HT1080 (cell line): ENCODE data around the gene BRCC3. TPM values are rescaled to one million over a fixed set of nuclear protein-coding genes. Genes with fewer than 3 reads are reported as not detected.

Experiments
- DNase-seq: peaks from one replicate; pipeline ENCODE4 v3.0.0-alpha.2; 2015; ENCODE audit warnings: low read depth
- total RNA-seq: library from RNA; depleted of rRNA; stranded (reverse); fragments of >200 nt; shearing (Covaris generic); gene quantifications from 2 replicates; pipeline ENCODE4 v1.2.3, GENCODE V29; 2014

Gene BRCC3
- total RNA-seq, 1 experiment from 2014 or later, result 16.2 TPM

DNA sequence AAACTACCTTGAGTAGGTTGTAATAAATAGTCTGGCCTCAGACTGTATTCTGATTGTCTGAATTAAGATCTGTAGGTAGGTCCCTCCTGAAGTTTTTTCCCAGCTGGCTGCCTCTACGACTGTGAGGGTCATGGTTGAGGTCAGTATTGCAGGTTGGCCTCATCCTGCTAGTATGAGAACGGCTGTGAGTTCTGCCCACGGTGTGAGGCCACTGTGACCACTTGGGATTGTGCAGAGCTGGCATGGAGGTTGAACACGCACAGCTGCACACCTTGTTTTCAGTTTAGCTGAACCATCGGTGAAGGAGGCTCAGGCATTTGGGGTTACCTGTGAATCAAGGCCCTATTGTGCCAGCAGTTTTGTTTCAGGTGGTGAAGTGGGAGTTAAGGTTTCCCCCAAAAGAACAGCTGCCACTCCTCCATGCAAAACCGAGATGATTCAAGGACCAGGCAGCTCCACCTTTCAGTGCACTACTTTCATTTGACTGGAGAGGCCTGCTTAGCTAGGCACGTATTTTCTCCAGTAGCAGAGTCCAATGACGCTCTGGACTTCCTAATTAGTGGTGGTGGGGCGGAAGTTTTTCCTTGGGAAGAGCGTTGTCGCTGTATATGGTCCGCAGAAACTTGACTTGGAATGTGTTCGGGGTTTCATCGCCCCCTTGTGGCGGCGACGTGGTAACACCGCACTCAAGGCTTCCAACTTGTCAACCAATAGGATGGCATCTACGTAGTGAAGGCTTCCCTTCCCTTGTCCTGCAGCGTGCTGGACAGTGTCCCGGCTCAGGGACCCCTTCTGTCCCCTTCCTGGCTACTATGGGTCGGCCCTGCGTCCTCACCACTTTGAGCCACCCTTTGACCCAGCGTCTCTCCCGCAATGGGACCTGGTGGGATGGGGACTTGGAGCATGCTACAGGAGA, 14.2 kb upstream of the BRCC3 start:
- peak; percentile 70 for DNase-seq

- DNase-seq, result no peak
Observed at GRCh38 chrX:155061760-155062159, 9.5 kb upstream of the BRCC3 start.

- peak; percentile 53 for DNase-seq
Observed at GRCh38 chrX:155065035-155065734, 6.1 kb upstream of the BRCC3 start.

DNA sequence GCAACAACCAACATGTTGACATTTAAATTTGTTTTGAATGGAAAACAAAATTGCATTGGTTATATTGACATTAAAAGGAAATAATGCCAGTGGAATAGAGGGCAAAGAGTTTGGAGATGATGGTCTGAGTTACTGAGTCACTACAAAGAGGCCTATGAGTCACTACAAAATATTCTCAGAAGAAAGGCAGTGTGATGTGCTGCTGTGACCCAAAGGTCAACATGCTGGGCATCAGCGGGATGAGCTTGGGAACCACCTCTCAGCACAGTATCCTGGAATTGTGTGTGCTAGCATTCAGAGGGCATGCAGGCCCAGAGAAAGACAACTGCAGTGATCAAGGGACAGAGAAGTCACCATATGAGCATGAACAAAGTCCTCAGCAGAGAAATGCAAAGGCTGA, 3.1 kb upstream of the BRCC3 start:
- peak; percentile 79 for DNase-seq

GRCh38 chrX:155069414-155069813, 1.9 kb upstream of the BRCC3 start:
- no peak for DNase-seq

DNA sequence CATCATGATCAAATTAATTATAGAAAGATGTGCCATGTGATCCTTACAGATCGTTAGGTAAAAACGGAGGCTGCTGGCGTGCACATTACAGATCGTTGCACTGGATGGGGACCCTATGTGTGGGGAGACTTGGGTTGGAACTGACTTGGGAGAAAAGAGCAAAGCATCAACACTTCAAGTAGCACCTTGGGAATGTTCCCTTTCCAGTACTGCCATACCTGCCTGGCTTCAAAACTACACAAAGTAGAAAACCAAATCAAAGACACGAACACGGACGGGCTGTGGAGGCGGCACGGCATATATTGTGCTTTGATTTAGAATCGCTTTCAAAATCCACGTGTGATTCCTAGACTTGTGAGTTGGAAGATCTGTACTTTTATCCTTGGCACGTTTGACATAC, 1.3 kb upstream of the BRCC3 start:
- DNase-seq, result no peak

DNA sequence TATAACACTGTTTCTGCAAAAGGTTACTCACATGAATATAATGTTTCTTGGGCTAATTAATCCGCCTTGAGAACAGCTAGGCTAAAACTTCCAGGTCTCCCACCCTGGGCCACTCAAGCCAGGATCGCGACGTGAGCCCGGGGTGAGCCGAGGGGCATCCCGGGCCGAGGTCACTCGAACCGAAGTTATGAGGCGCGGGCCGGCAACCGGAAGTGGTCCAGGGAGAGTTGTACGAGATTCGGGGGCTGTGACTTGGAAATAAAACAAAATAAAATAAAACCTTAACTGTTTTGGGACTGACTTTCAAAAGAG, 689 bp upstream of the BRCC3 start:
- no peak for DNase-seq

DNA sequence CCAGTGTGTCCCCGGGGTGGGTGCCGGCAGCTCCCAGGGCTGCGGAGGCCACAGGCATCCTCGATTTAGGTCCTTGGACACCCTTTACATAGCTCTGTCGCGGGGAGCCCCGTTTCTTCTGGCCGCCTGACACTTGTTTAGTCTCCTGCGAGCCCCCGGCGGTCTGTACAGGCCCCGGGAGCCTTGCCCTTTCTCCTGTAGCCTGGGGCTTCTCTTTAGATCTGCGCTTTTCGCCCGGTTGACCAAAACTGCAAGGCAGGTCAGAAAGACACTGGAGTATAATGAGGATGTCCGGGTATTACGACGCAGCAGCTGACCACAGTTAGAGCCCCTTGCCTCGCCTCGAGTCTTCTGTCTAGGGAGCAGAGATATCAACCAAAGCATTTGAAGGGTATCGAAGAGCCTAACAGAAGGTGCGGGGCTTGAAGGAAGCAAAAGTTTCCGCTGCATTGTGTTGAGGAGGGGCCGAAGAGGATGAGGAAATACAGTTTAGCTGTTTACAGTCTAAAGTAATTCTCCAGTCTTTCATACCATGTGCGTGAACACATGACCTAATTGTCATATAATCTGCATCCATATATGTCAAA, 479 bp downstream of the BRCC3 start:
- no peak for DNase-seq

DNA sequence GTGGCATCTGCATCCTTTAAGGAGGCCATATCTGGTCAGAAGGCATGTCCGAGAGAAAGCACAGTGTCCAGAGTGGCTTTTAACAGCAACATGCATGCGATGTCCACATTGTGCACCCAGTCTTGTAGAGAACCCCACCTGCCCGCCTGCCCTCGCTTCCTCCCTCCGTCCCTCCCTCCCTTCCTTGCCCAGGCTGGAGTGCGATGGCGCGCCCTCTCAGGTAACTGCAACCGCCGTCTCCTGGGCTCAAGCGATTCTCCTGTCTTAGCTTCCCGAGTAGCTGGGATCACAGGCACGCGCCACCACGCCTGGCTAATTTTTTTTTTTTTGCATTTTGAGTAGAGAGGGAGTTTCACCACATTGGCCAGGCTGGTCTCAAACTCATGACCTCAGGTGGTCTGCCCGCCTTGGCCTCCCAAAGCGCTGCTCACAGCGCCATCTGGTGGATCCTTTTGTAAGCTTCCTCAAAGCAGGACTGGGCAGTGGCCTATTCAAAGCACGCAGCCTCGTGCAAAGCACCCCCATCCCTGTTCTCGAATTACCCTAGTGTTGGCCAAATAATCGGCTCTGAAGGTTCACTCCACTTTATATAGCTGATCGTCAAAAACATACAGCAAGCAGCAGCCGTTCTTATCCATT, 15.0 kb downstream of the BRCC3 start:
- no peak for DNase-seq

- DNase-seq, result no peak
Observed at GRCh38 chrX:155086961-155087735, 15.8 kb downstream of the BRCC3 start.

DNA sequence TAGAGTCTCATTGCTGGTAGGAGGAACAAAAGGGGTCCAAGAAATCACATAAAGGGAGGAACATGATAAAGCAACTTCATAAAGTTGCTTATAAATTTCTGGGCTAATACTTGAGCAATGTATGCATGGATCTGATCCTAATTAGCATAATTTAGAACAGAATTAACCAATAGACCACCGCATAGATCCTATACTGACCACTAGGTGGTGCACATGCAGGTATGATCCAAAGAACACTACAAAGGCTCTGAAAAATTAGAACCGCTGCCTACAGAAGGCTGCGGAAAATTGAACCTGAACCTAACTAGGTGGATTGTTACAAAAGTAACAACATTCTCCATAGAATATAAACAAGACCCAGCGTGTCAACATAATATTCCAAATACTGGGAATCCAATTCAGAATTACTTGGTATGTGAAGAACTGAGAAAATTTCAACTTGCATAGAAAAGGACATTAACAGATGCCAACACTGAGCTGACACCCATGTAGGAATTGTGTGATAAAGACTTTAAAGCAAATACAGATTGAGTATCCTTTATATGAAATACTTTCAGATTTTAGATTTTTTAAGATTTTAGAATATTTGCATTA, 23.3 kb downstream of the BRCC3 start:
- DNase-seq, result peak; percentile 1

DNA sequence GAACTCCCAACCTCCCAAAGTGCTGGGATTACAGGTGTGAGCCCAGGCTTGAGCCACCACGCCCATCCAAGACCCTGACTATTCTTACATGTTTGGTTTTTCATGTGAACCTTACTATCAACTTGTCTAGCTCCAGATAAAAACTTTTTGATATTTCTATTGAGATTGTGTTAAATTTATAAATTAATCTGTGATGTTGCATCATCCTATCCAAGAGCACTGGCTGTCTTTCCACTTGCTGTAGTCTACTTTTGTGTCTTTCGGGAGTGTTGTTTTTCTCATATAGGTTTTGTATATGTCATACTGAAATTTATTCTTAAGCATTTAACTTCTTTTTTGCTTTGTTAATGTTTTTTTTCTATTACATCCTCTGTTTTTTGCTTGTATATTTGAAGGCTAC, 34.6 kb downstream of the BRCC3 start:
- no peak for DNase-seq

DNA sequence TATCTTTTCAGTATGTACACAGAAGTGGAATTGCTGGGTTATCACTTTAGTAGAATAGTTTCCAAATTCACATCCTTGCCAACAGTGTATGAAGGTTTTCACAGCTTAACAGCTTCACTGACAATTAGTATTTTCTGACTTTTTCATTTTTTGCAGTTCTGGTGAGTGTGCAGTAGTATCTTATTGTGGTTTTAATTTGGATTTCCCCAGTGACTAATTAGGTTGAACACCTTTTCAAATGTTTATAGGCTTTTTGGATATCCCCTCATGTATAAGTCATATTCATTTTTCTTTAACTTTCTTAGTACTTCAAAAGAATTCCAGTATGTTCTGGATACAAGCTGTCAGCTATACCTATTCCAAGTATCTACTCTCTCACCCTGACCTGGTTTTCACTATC, 37.1 kb downstream of the BRCC3 start:
- DNase-seq, result no peak

DNA sequence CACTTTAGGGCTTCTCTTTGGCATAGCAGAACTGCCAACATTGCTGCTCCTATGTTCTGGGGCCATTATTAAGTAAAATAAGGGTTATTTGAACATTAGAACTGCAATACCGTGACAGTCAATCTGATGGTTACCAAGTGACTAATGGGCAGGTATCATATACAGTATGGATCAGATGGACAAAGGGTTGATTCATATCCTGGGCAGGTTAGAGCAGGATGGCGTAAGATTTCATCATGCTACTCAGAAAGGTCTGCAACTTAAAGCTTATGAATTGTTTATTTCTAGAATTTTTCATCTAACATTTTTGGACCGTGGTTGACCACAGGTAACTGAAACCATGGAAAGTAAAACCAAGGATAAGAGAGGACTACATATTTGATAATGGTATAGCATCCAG, 40.9 kb downstream of the BRCC3 start:
- peak; percentile 60 for DNase-seq

GRCh38 chrX:155113097-155113496, 41.8 kb downstream of the BRCC3 start:
- DNase-seq, result no peak

- DNase-seq, result no peak
Observed at GRCh38 chrX:155115174-155115819, 44.0 kb downstream of the BRCC3 start.

DNA sequence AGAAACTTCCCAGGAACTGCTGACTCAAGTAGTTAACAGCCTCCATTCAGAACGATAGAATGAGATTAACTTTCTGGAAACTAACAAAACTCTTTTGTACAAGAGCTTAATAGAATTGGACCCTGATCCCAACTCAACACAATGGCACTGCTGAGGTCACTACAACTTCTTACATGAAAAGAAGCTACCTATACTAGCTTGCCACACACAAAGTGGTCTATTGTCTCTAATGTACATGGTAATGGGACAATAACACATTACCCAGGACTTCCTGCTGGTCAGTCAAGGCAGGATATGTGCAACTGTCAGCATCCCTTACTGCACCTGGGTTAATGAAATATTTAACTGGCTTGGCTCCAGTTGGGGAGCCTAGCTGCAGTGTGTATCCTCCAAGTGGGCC, 56.2 kb downstream of the BRCC3 start:
- DNase-seq, result no peak

DNA sequence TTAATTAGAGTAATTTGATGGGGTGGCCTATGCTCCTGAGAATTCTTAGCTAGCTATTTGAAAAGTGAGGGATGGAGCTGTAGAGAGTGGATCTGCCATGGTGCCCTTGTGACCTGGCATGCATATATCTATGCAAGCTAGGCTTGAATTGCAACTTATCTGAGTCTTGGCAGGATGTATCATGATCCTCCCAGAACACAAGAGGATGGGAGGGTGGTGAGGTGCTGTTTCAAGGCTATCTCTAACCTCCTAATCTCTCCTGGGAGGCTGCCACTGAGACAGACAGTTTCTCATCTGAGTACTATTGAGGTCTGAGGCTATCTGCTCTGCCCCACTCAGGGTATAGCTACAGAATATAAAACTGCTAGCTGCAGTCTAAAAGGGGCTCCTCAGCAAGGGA, 56.6 kb downstream of the BRCC3 start:
- no peak for DNase-seq

- DNase-seq, result no peak
Observed at GRCh38 chrX:155132110-155132509, 60.8 kb downstream of the BRCC3 start.

DNA sequence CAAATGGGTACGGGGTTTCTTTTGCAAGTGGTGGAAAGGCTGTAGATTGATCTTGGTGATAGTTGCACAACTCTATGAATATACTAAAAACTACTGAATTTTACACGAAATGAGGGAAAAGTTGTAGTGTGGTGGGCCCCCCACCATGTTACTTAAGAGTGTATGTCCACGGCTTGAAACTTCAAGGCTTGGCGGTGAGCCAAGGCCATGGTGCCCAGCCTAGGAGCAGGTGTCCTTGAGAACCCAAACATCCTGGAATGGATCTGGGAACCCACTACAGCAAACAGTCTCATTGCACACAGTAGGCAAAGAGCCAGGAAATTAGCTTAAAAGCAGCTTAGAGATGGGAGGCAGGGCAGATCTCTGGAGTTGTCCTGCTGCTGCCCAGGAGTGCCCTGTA, 62.9 kb downstream of the BRCC3 start:
- DNase-seq, result no peak
